Measurements from ENCODE around the gene KCNK17. TPM values are rescaled to one million over a fixed set of nuclear protein-coding genes. Genes with fewer than 3 reads are reported as not detected.

KCNK17 gene
- total and polyA plus RNA-seq, 9 of the 15 experiments (the other 6 are each of a cell fraction or from before 2014, with no cell fraction given) = not detected

DNA sequence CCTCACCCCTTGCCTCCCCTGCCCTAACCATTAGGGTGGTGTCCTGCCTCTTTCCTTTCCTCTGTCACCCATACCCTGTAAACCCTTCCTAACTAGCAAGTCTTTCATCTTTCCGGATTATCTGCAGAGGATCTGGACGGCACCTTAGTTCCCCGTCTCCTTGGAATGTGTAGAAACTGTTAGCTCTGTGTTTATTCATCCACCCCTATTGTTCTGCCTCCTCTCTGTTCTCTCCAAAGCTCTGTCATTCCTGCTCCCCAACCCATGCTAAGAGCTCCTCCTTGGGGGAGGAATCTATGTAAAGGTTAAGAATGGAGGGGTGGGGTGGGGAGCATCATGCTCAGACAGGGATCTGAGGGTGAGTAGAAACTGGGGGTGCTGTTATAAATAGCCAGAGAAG, 45.5 kb downstream of the KCNK17 start:
- WGBS (ENCODE audit: insufficient coverage, low coverage, missing lambda C conversion rate) = 3% methylated on average over 3 of the region's 3 CpGs
- FAIRE-seq (no peak), DNase-seq (ENCODE audit: extremely low read depth in 1 of 4, low spot score in 3 of 4) (no peak), ATAC-seq (no peak)
- ChIA-PET POLR2A (interaction anchor here (0.7 kb wide), 1 partner anchor 10 kb away, joined by 3 read pairs; no protein-coding TSS in a partner anchor), CTCF (ENCODE audit: low intra/inter-chr PET ratio) (no interaction called here)
- H3K36me3 ChIP-seq (ENCODE audit: control insufficient read depth, insufficient read depth, low read length) = no peaks in the 10 kb centered on the region
- in situ Hi-C loops (cut with MboI) = no loop called here
- H3K9me1 ChIP-seq (ENCODE audit: control insufficient read depth, insufficient read depth, low read length) = no peaks in the 10 kb centered on the region
- H3K4me3 ChIP-seq = no peak overlapping the region
- TF ChIP-seq KAT7 (CRISPR knock-in tag; IDR thresholded peaks at IDR 0.05; ENCODE audit: borderline replicate concordance) (no peak), BACH1 (tag; IDR thresholded peaks at IDR 0.05) (no peak), SMARCB1 (IDR thresholded peaks at IDR 0.05; ENCODE audit: insufficient read length, low read depth) (no peak), STAT5A (IDR thresholded peaks at IDR 0.05; ENCODE audit: borderline replicate concordance, low read length) (no peak), MAFK (IDR thresholded peaks at IDR 0.05; ENCODE audit: low read length) (no peak), SETDB1 (IDR thresholded peaks at IDR 0.05; ENCODE audit: low read length) (no peak), ZNF143 (CRISPR knock-in tag; IDR thresholded peaks at IDR 0.05) (no peak), MXI1 (IDR thresholded peaks at IDR 0.05; ENCODE audit: low read depth, low read length) (no peak)
- TF ChIP-seq, protein P1, sequence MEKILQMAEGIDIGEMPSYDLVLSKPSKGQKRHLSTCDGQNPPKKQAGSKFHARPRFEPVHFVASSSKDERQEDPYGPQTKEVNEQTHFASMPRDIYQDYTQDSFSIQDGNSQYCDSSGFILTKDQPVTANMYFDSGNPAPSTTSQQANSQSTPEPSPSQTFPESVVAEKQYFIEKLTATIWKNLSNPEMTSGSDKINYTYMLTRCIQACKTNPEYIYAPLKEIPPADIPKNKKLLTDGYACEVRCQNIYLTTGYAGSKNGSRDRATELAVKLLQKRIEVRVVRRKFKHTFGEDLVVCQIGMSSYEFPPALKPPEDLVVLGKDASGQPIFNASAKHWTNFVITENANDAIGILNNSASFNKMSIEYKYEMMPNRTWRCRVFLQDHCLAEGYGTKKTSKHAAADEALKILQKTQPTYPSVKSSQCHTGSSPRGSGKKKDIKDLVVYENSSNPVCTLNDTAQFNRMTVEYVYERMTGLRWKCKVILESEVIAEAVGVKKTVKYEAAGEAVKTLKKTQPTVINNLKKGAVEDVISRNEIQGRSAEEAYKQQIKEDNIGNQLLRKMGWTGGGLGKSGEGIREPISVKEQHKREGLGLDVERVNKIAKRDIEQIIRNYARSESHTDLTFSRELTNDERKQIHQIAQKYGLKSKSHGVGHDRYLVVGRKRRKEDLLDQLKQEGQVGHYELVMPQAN (IDR thresholded peaks at IDR 0.05; ENCODE audit: borderline replicate concordance) = no peak
- no peaks in the 10 kb centered on the region for H3K9me3 ChIP-seq (replicated peaks; ENCODE audit: control insufficient read depth, insufficient read depth, low read depth, low read length)
- H3K79me2 ChIP-seq (ENCODE audit: control insufficient read depth, insufficient read depth, low read length) = no peaks in the 10 kb centered on the region
- peaks cover 44 to 45% of the 10 kb centered on the region in 2 experiments for H3K27me3 ChIP-seq (ENCODE audit: control insufficient read depth in 2 of 2, insufficient read depth in 2 of 2, low read length in 2 of 2)
- H3K27ac ChIP-seq (ENCODE audit: extremely low read depth, low read depth, low read length) = no peak overlapping the region
- H3K4me1 ChIP-seq (replicated peaks in 1 of 2; ENCODE audit: control insufficient read depth in 2 of 2, insufficient read depth in 2 of 2, low read length in 2 of 2) = no peaks in the 10 kb centered on the region
- no peak overlapping the region for H2AFZ ChIP-seq (ENCODE audit: low read depth, low read length)
- no peak overlapping the region for H3K4me2 ChIP-seq (ENCODE audit: insufficient read depth, low read length)
- intact Hi-C loops (cut with micrococcal nuclease) = no loop called here
- BruUV-seq (replicated peaks) = no TSS peak
- H4K20me1 ChIP-seq (replicated peaks; ENCODE audit: control insufficient read depth, insufficient read depth, low read length) = 0 out of 2 replicates have a peak, but pooled peaks cover under 1% of the 10 kb centered on the region
- no peak overlapping the region for H3K9ac ChIP-seq (ENCODE audit: insufficient read depth in 1 of 2, low read depth in 2 of 2, low read length in 2 of 2)

Data from K562 (cell line).